ENCODE results near the gene ICAM1.

The ICAM1 gene

GRCh38 chr19:10266706-10267105 is 4.2 kb upstream of the ICAM1 start:
- no peak for TF ChIP-seq CTCF (IDR thresholded peaks at IDR 0.05; ENCODE audit: extremely low read depth, insufficient read depth, missing control alignments)
- no peak for DNase-seq (ENCODE audit: low spot score)
- in situ Hi-C loops (cut with MboI; ENCODE audit: low pct_unique_long_range_greater_than_20kb, low sequenced_read_pairs, unreplicated experiment): loop anchor here (25.0 kb wide), 1 partner anchor 329 kb away; the partner anchor contains the start of gene OLFM2

- TF ChIP-seq CTCF (IDR thresholded peaks at IDR 0.05; ENCODE audit: extremely low read depth, insufficient read depth, missing control alignments): no peak
- no peak for DNase-seq (ENCODE audit: low spot score)
- in situ Hi-C loops (cut with MboI; ENCODE audit: low pct_unique_long_range_greater_than_20kb, low sequenced_read_pairs, unreplicated experiment): loop anchor here (25.0 kb wide), 1 partner anchor 331 kb away; the partner anchor contains the start of gene OLFM2
Measured at GRCh38 chr19:10268071-10268470, 2.8 kb upstream of the ICAM1 start.

GRCh38 chr19:10269333-10270179 is 1.4 kb upstream of the ICAM1 start:
- peak; percentile 96 for TF ChIP-seq CTCF (IDR thresholded peaks at IDR 0.05; ENCODE audit: extremely low read depth, insufficient read depth, missing control alignments)
- peak; percentile 79 for DNase-seq (ENCODE audit: low spot score)
- in situ Hi-C loops (cut with MboI; ENCODE audit: low pct_unique_long_range_greater_than_20kb, low sequenced_read_pairs, unreplicated experiment): loop anchor here (5.0 to 25.0 kb wide), 2 partner anchors 118 to 332 kb away; partner anchors contain the start of gene OLFM2

- in situ Hi-C loops (cut with MboI; ENCODE audit: low pct_unique_long_range_greater_than_20kb, low sequenced_read_pairs, unreplicated experiment): loop anchor here (5.0 to 25.0 kb wide), 2 partner anchors 117 to 333 kb away; partner anchors contain the start of gene OLFM2
Measured at GRCh38 chr19:10270180-10270615, 722 bp upstream of the ICAM1 start.

GRCh38 chr19:10271543-10272086 is 695 bp downstream of the ICAM1 start:
- peak; percentile 72 for DNase-seq (ENCODE audit: low spot score)
- in situ Hi-C loops (cut with MboI; ENCODE audit: low pct_unique_long_range_greater_than_20kb, low sequenced_read_pairs, unreplicated experiment): loop anchor here (5.0 to 25.0 kb wide), 2 partner anchors 116 to 334 kb away; partner anchors contain the start of gene OLFM2
- no peak for TF ChIP-seq CTCF (IDR thresholded peaks at IDR 0.05; ENCODE audit: extremely low read depth, insufficient read depth, missing control alignments)

More at GRCh38 chr19:10270180-10270615, 722 bp upstream of the ICAM1 start:
- peak; percentile 70 for DNase-seq (ENCODE audit: low spot score)
- TF ChIP-seq CTCF (IDR thresholded peaks at IDR 0.05; ENCODE audit: extremely low read depth, insufficient read depth, missing control alignments): no peak

- TF ChIP-seq CTCF (IDR thresholded peaks at IDR 0.05; ENCODE audit: extremely low read depth, insufficient read depth, missing control alignments): no peak
- in situ Hi-C loops (cut with MboI; ENCODE audit: low pct_unique_long_range_greater_than_20kb, low sequenced_read_pairs, unreplicated experiment): loop anchor here (5.0 to 25.0 kb wide), 2 partner anchors 113 to 337 kb away; partner anchors contain the start of gene OLFM2
- no peak for DNase-seq (ENCODE audit: low spot score)
Measured at GRCh38 chr19:10274589-10274988, 3.7 kb downstream of the ICAM1 start.

All from GM13977 (cell line).